SK-N-SH (cell line): Measurements from ENCODE around the gene NDUFB2. TPM values are rescaled to one million over a fixed set of nuclear protein-coding genes. Genes with fewer than 3 reads are reported as not detected.

Experiments
- CTCF ChIA-PET: fragments of 300-600, 350-600 bp; formaldehyde crosslinking; extraction: SDS; loops from one replicate; lab custom pipeline; 2021; lab: Yijun Ruan, JAX
- POLR2A ChIA-PET: fragments of 350-600 bp; sonication (Branson Sonifier 250); formaldehyde crosslinking; extraction: SDS; loops from one replicate; lab custom pipeline; 2020; ENCODE audit warnings: antibody characterized with exemption, inconsistent platforms; lab: Yijun Ruan, JAX
- DNase-seq: peaks from one replicate; pipeline ENCODE4 v3.0.0; 2012
- H2AFZ ChIP-seq: fragments of 200-600 bp; sonication (generic); 2 replicates; pipeline ENCODE4 v1.8.1; 2016; ENCODE audit warnings: antibody characterized with exemption, mild to moderate bottlenecking, low read depth
- H3F3A ChIP-seq: fragments of 200-600 bp; sonication (generic); replicated peaks from 2 replicates; pipeline ENCODE3; 2016; ENCODE audit warnings: antibody characterized with exemption, mild to moderate bottlenecking; ENCODE audit not compliant: insufficient read depth
- H3K27ac ChIP-seq, 2 experiments: fragments of 200-500 bp in 1 of 2; fragments of 200-600 bp in 1 of 2; sonication (Bioruptor generic) in 1 of 2; sonication (generic), shearing (Covaris generic) in 1 of 2; 2 replicates each; pipeline versions ENCODE4 v1.5.1 to v1.6.1; 2014 to 2016; ENCODE audit warnings: low read depth in 2 of 2, inconsistent platforms in 1 of 2, low read length in 1 of 2, mild to moderate bottlenecking in 1 of 2, mixed read lengths in 1 of 2
- H3K27me3 ChIP-seq: fragments of 200-600 bp; sonication (generic), shearing (Covaris generic); 2 replicates; pipeline ENCODE4 v1.6.1; 2016; ENCODE audit warnings: mixed run types; ENCODE audit not compliant: insufficient read depth
- H3K36me3 ChIP-seq, 2 experiments: fragments of 200-500 bp in 1 of 2; fragments of 200-600 bp in 1 of 2; sonication (Bioruptor generic) in 1 of 2; sonication (generic) in 1 of 2; replicated peaks in 1 of 2; 2 replicates each; pipeline versions ENCODE3 to v1.5.1; 2014 to 2016; ENCODE audit warnings: low read length in 1 of 2, mild to moderate bottlenecking in 1 of 2; ENCODE audit not compliant: insufficient read depth in 2 of 2, control insufficient read depth in 1 of 2
- H3K4me1 ChIP-seq, 2 experiments: fragments of 200-500 bp in 1 of 2; fragments of 200-600 bp in 1 of 2; sonication (Bioruptor generic) in 1 of 2; sonication (generic), shearing (Covaris generic) in 1 of 2; 2 replicates each; pipeline versions ENCODE4 v1.5.1 to v1.6.1; 2014 to 2016; ENCODE audit warnings: low read depth in 1 of 2, low read length in 1 of 2, mixed run types in 1 of 2; ENCODE audit not compliant: insufficient read depth in 2 of 2, control insufficient read depth in 1 of 2
- H3K4me2 ChIP-seq: fragments of 200-600 bp; sonication (generic), shearing (Covaris generic); 2 replicates; pipeline ENCODE4 v1.6.1; 2017; ENCODE audit warnings: mixed run types
- H3K4me3 ChIP-seq, 2 experiments: fragments of 200-500 bp in 1 of 2; fragments of 200-600 bp in 1 of 2; sonication (Bioruptor generic) in 1 of 2; sonication (generic), shearing (Covaris generic) in 1 of 2; 2 replicates each; pipeline versions ENCODE4 v1.5.1 to v1.8.1; 2014 to 2016; ENCODE audit warnings: low read depth in 2 of 2, inconsistent platforms in 1 of 2, low read length in 1 of 2, mild to moderate bottlenecking in 1 of 2, mixed read lengths in 1 of 2, moderate library complexity in 1 of 2
- H3K79me2 ChIP-seq: fragments of 200-600 bp; sonication (generic); 2 replicates; pipeline ENCODE4 v1.8.1; 2017; ENCODE audit warnings: mild to moderate bottlenecking; ENCODE audit not compliant: insufficient read depth
- H3K9ac ChIP-seq: fragments of 200-600 bp; sonication (generic); 2 replicates; pipeline ENCODE4 v1.6.1; 2017; ENCODE audit warnings: mixed run types
- H3K9me2 ChIP-seq: fragments of 200-600 bp; sonication (generic); 2 replicates; pipeline ENCODE4 v1.6.1; 2017; ENCODE audit warnings: mixed run types
- H3K9me3 ChIP-seq: fragments of 200-600 bp; sonication (generic); 2 replicates; pipeline ENCODE4 v1.6.1; 2017; ENCODE audit warnings: mixed run types, mild to moderate bottlenecking, moderate library complexity
- H4K20me1 ChIP-seq: fragments of 200-600 bp; sonication (generic); 2 replicates; pipeline ENCODE4 v1.6.1; 2017; ENCODE audit warnings: mild to moderate bottlenecking, mixed run types; ENCODE audit not compliant: insufficient read depth
- CHD2 ChIP-seq: fragments of 150-350 bp; IDR thresholded peaks from 2 replicates; pipeline ENCODE4 v1.6.1; 2018; ENCODE audit warnings: low read length; ENCODE audit not compliant: partially characterized antibody
- EZH2phosphoT487 ChIP-seq: fragments of 200-600 bp; sonication (generic); IDR thresholded peaks from 2 replicates; pipeline ENCODE4 v1.6.1; 2017; ENCODE audit warnings: low read depth, mixed run types, mild to moderate bottlenecking, antibody characterized with exemption, moderate library complexity, borderline replicate concordance
- FOSL2 ChIP-seq: IDR thresholded peaks from 2 replicates; pipeline ENCODE4 v1.4.0; 2012; ENCODE audit warnings: low read depth, mild to moderate bottlenecking, moderate library complexity, borderline replicate concordance
- FOXM1 ChIP-seq: IDR thresholded peaks from 2 replicates; pipeline ENCODE4 v1.4.0; 2012; ENCODE audit warnings: low read depth, mild to moderate bottlenecking
- GATA2 ChIP-seq: sonication (generic); formaldehyde crosslinking; IDR thresholded peaks from 2 replicates; pipeline ENCODE4 v1.5.0; 2020; ENCODE audit warnings: mild to moderate bottlenecking, missing genetic modification reagents
- JUND ChIP-seq: IDR thresholded peaks from 2 replicates; pipeline ENCODE4 v1.4.0; 2012
- MXI1 ChIP-seq: IDR thresholded peaks from 2 replicates; pipeline ENCODE4 v1.6.1; 2012; ENCODE audit warnings: mild to moderate bottlenecking, low read depth, low read length, improper control_type of control experiment
- NFIC ChIP-seq: IDR thresholded peaks from 2 replicates; pipeline ENCODE4 v1.4.0; 2012; ENCODE audit warnings: borderline replicate concordance
- RFX5 ChIP-seq: IDR thresholded peaks from 2 replicates; pipeline ENCODE4 v1.6.1; 2012; ENCODE audit warnings: mild to moderate bottlenecking, improper control_type of control experiment, low read length
- SIN3A ChIP-seq: IDR thresholded peaks from 2 replicates; pipeline ENCODE4 v1.6.1; 2012; ENCODE audit warnings: low read depth, mild to moderate bottlenecking, low read length, moderate library complexity, borderline replicate concordance
- SMC3 ChIP-seq: IDR thresholded peaks from 2 replicates; pipeline ENCODE4 v1.6.1; 2012; ENCODE audit warnings: low read depth, low read length, improper control_type of control experiment
- TAF1 ChIP-seq: IDR thresholded peaks from 2 replicates; pipeline ENCODE4 v1.6.1; 2012; ENCODE audit warnings: low read depth, mild to moderate bottlenecking, low read length, moderate library complexity, borderline replicate concordance
- USF1 ChIP-seq: IDR thresholded peaks from 2 replicates; pipeline ENCODE4 v1.4.0; 2012; ENCODE audit warnings: low read depth, borderline replicate concordance
- YY1 ChIP-seq: IDR thresholded peaks from 2 replicates; pipeline ENCODE4 v1.4.0; 2012; ENCODE audit warnings: low read depth, mild to moderate bottlenecking
- WGBS: methylation state at CpG from one replicate; pipeline ENCODE4 v1.1.6; 2017; ENCODE audit warnings: low lambda C conversion rate; 5-methylcytosine and 5-hydroxymethylcytosine counted together
- polyA plus RNA-seq, 3 experiments: library from polyadenylated mRNA; depleted of rRNA; stranded (reverse); fragments of >200 nt; gene quantifications; 2 replicates each; pipeline ENCODE4 v1.2.3, GENCODE V29; 2012
- TF ChIP-seq, protein P1 (sequence below): IDR thresholded peaks from 2 replicates; pipeline ENCODE4 v1.4.0; 2012; ENCODE audit warnings: low read depth

Gene NDUFB2
- polyA plus RNA-seq, 1 of the 3 experiments (the other 2 are of a cell fraction), result 1,214 TPM

DNA sequence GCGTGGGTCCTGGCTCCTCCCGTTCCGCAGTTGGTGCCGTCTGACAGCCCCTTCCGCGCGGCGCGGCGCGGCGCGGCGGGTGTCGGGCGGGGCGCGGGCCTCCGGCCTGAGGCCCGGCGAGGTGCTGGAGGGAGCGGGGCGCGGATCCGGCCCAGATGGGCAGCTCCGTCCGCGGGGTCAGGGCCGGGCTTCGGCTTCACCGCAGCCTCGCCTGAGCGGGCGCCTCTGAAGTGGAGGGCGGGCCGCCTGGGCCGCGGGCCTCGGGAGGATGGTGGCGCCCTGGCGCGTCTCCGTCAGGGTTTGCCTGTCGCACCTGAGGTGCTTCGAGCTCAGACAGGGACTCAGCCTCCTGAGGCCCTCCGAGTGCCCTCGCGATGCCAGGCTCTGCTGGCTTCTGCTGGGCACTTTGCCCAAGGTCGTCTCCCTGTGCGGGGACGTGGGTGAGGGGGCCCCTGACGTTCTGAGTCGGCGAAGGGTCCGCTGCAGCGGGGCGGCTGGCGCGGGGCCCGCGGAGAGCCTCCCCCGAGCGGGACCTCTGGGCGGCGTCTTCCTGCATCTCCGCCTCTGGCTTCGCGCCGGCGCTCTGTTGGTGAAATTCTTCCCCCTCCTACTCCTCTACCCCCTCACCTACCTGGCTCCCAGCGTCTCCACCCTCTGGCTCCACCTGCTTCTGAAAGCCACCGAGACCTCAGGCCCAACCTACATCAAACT, 23.3 kb upstream of the NDUFB2 start:
- WGBS, result 41% methylated on average over 9 of the region's 72 CpGs
- peaks cover 7 to 20% of the 10 kb centered on the region in 2 experiments; a peak in 2 of 4 replicates for H3K4me1 ChIP-seq
- H4K20me1 ChIP-seq, result no peaks in the 10 kb centered on the region
- H3K27ac ChIP-seq, result 0 out of 4 replicates have a peak overlapping the region, but pooled peaks of 1 of the 2 experiments have one; percentile 18
- peak overlapping the region; percentile 64 to 74 for H3K4me3 ChIP-seq
- DNase-seq, result peak; percentile 89
- H2AFZ ChIP-seq, result peak overlapping the region; percentile 83
- no peaks in the 10 kb centered on the region for H3K79me2 ChIP-seq
- H3K9ac ChIP-seq, result peak overlapping the region; percentile 60; the same call in 1 of the 2 replicates
- TF ChIP-seq SMC3, result no peak
- peak; percentile 34; the same call in 1 of the 2 replicates for TF ChIP-seq SIN3A
- no peak for TF ChIP-seq JUND
- TF ChIP-seq FOXM1, result no peak
- TF ChIP-seq, protein P1, sequence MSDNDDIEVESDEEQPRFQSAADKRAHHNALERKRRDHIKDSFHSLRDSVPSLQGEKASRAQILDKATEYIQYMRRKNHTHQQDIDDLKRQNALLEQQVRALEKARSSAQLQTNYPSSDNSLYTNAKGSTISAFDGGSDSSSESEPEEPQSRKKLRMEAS, result peak; percentile 46; the same call in 1 of the 2 replicates
- TF ChIP-seq NFIC, result 0 out of 2 replicates have a peak, but pooled peaks have one; percentile 4
- TF ChIP-seq YY1, result no peak
- TF ChIP-seq CHD2, result peak; percentile 19
- peak; percentile 81; the same call in 1 of the 2 replicates for TF ChIP-seq MXI1
- H3K9me2 ChIP-seq, result no peaks in the 10 kb centered on the region
- CTCF ChIA-PET, result interaction anchor here (0.5 to 4.5 kb wide), 10 partner anchors 12 to 340 kb away, joined by 3 to 45 read pairs (median 10); partner anchors contain the start of genes DENND2A and MRPS33
- peak overlapping the region; percentile 97 for H3K4me2 ChIP-seq
- no peaks in the 10 kb centered on the region for H3K27me3 ChIP-seq
- H3K36me3 ChIP-seq, result no peaks in the 10 kb centered on the region
- POLR2A ChIA-PET, result interaction anchor here (0.6 to 1.2 kb wide), 2 partner anchors 23 to 329 kb away, joined by 3 to 5 read pairs; partner anchors contain the start of gene NDUFB2
- H3K9me3 ChIP-seq, result no peaks in the 10 kb centered on the region
- no peaks in the 10 kb centered on the region for H3F3A ChIP-seq

- no peak overlapping the region for H3K27ac ChIP-seq
- TF ChIP-seq TAF1 (no peak), EZH2phosphoT487 (no peak), SMC3 (no peak), MXI1 (no peak), USF1 (no peak), CHD2 (no peak), FOXM1 (no peak), FOSL2 (no peak), GATA2 (CRISPR knock-in tag) (no peak), RFX5 (no peak)
- H3F3A ChIP-seq, result no peaks in the 10 kb centered on the region
- H2AFZ ChIP-seq, result peak overlapping the region; percentile 83; the same call in 1 of the 2 replicates
- H3K79me2 ChIP-seq, result no peaks in the 10 kb centered on the region
- peak overlapping the region; percentile 97 for H3K4me2 ChIP-seq
- H3K27me3 ChIP-seq, result no peaks in the 10 kb centered on the region
- H4K20me1 ChIP-seq, result no peaks in the 10 kb centered on the region
- no peaks in the 10 kb centered on the region for H3K9me2 ChIP-seq
- H3K4me3 ChIP-seq, result peak overlapping the region; percentile 64 to 74
- H3K9ac ChIP-seq, result no peak overlapping the region
- H3K36me3 ChIP-seq, result no peaks in the 10 kb centered on the region
- DNase-seq, result no peak
- peaks cover 7 to 20% of the 10 kb centered on the region in 2 experiments; a peak in 2 of 4 replicates for H3K4me1 ChIP-seq
- POLR2A ChIA-PET, result interaction anchor here (0.6 to 1.2 kb wide), 3 partner anchors 22 to 340 kb away, joined by 3 to 5 read pairs (median 3); partner anchors contain the start of gene NDUFB2
- CTCF ChIA-PET, result interaction anchor here (1.2 to 4.5 kb wide), 10 partner anchors 11 to 339 kb away, joined by 3 to 45 read pairs (median 14); partner anchors contain the start of gene MRPS33
- no peaks in the 10 kb centered on the region for H3K9me3 ChIP-seq
- WGBS, result 93% methylated on average over 13 of the region's 18 CpGs
Observed at GRCh38 chr7:140673774-140674155, 22.7 kb upstream of the NDUFB2 start.
